ENCODE data around the gene SLU7. TPM values are rescaled to one million over a fixed set of nuclear protein-coding genes. Genes with fewer than 3 reads are reported as not detected.

The SLU7 gene
- total RNA-seq, 3 donors from 2014 or later = 77.0 to 88.3 (median 86.3) TPM

GRCh38 chr5:160456480-160457177 lies 37.7 kb upstream of the SLU7 start:
- no peaks in the 10 kb centered on the region for H3K4me1 ChIP-seq
- DNase-seq (ENCODE audit: low spot score in 2 of 2) = no peak
- H3K9me3 ChIP-seq = no peaks in the 10 kb centered on the region
- no peaks in the 10 kb centered on the region for H3K27me3 ChIP-seq
- no peak for TF ChIP-seq POLR2A (IDR thresholded peaks at IDR 0.05)
- TF ChIP-seq POLR2AphosphoS5 (IDR thresholded peaks at IDR 0.05) = no peak
- TF ChIP-seq CTCF (IDR thresholded peaks at IDR 0.05) = no peak
- no peak overlapping the region for H3K27ac ChIP-seq
- H3K36me3 ChIP-seq = no peaks in the 10 kb centered on the region
- intact Hi-C loops (cut with DNase I; ENCODE audit: low total_unique reads) = no loop called here
- H3K4me3 ChIP-seq = no peak overlapping the region

GRCh38 chr5:160455600-160455999 lies 36.7 kb upstream of the SLU7 start:
- Histone ChIP-seq H3K27ac (no peak overlapping the region), H3K9me3 (no peaks in the 10 kb centered on the region)

GRCh38 chr5:160453751-160454150 lies 34.9 kb upstream of the SLU7 start:
- TF ChIP-seq CTCF (IDR thresholded peaks at IDR 0.05) = no peak
- TF ChIP-seq POLR2AphosphoS5 (IDR thresholded peaks at IDR 0.05) = no peak
- no peak for TF ChIP-seq POLR2A (IDR thresholded peaks at IDR 0.05)
- DNase-seq (ENCODE audit: low spot score in 2 of 2) = no peak
- intact Hi-C loops (cut with DNase I; ENCODE audit: low total_unique reads) = no loop called here
- Histone ChIP-seq H3K27me3 (no peaks in the 10 kb centered on the region), H3K27ac (no peak overlapping the region), H3K9me3 (no peaks in the 10 kb centered on the region), H3K4me1 (no peaks in the 10 kb centered on the region), H3K4me3 (no peak overlapping the region), H3K36me3 (no peaks in the 10 kb centered on the region)

More at GRCh38 chr5:160455600-160455999, 36.7 kb upstream of the SLU7 start:
- H3K27me3 ChIP-seq = no peaks in the 10 kb centered on the region
- TF ChIP-seq CTCF (IDR thresholded peaks at IDR 0.05) (no peak), POLR2AphosphoS5 (IDR thresholded peaks at IDR 0.05) (no peak), POLR2A (IDR thresholded peaks at IDR 0.05) (no peak)
- intact Hi-C loops (cut with DNase I; ENCODE audit: low total_unique reads) = no loop called here
- H3K4me3 ChIP-seq = no peak overlapping the region
- DNase-seq (ENCODE audit: low spot score in 2 of 2) = no peak
- H3K4me1 ChIP-seq = no peaks in the 10 kb centered on the region
- H3K36me3 ChIP-seq = no peaks in the 10 kb centered on the region

GRCh38 chr5:160452795-160453194 lies 33.9 kb upstream of the SLU7 start:
- Histone ChIP-seq H3K27me3 (no peaks in the 10 kb centered on the region), H3K27ac (peak overlapping the region in 1 of 2 donors; percentile 32), H3K4me3 (no peak overlapping the region), H3K36me3 (no peaks in the 10 kb centered on the region), H3K9me3 (no peaks in the 10 kb centered on the region), H3K4me1 (no peaks in the 10 kb centered on the region)
- no peak for TF ChIP-seq POLR2AphosphoS5 (IDR thresholded peaks at IDR 0.05)
- TF ChIP-seq CTCF (IDR thresholded peaks at IDR 0.05) = no peak
- no peak for TF ChIP-seq POLR2A (IDR thresholded peaks at IDR 0.05)
- intact Hi-C loops (cut with DNase I; ENCODE audit: low total_unique reads) = no loop called here
- DNase-seq (ENCODE audit: low spot score in 2 of 2) = no peak

GRCh38 chr5:160452036-160452435 lies 33.2 kb upstream of the SLU7 start:
- intact Hi-C loops (cut with DNase I; ENCODE audit: low total_unique reads) = no loop called here
- DNase-seq (ENCODE audit: low spot score in 2 of 2) = no peak
- no peak overlapping the region for H3K27ac ChIP-seq
- TF ChIP-seq POLR2AphosphoS5 (IDR thresholded peaks at IDR 0.05) (no peak), CTCF (IDR thresholded peaks at IDR 0.05) (no peak), POLR2A (IDR thresholded peaks at IDR 0.05) (no peak)
- no peaks in the 10 kb centered on the region for H3K9me3 ChIP-seq
- no peak overlapping the region for H3K4me3 ChIP-seq
- H3K27me3 ChIP-seq = no peaks in the 10 kb centered on the region
- no peaks in the 10 kb centered on the region for H3K36me3 ChIP-seq
- no peaks in the 10 kb centered on the region for H3K4me1 ChIP-seq
